H9 (cell line): ENCODE measurements around the gene DNASE1L2. TPM values are rescaled to one million over a fixed set of nuclear protein-coding genes. Genes with fewer than 3 reads are reported as not detected.

Source experiments
- DNase-seq: peaks from one replicate; pipeline ENCODE4 v3.0.0-alpha.2; 2017
- H2AFZ ChIP-seq: one replicate; pipeline ENCODE4 v1.6.1; 2013; ENCODE audit warnings: mild to moderate bottlenecking, low read length, control low read depth, moderate library complexity
- H2AK5ac ChIP-seq: 2 replicates; pipeline ENCODE4 v1.6.1; 2013; ENCODE audit warnings: low read length, control low read depth, mixed read lengths; ENCODE audit not compliant: insufficient read length
- H2BK120ac ChIP-seq: one replicate; pipeline ENCODE4 v1.6.1; 2013; ENCODE audit warnings: low read depth, mild to moderate bottlenecking, low read length, control low read depth, inconsistent platforms; ENCODE audit not compliant: poor library complexity, severe bottlenecking
- H2BK12ac ChIP-seq: 2 replicates; pipeline ENCODE4 v1.6.1; 2013; ENCODE audit warnings: low read length, control low read depth, mixed read lengths, low read depth; ENCODE audit not compliant: insufficient read length
- H2BK15ac ChIP-seq: 2 replicates; pipeline ENCODE4 v1.6.1; 2013; ENCODE audit warnings: low read depth, low read length, control low read depth
- H2BK20ac ChIP-seq: one replicate; pipeline ENCODE4 v1.6.1; 2013; ENCODE audit warnings: low read depth, mild to moderate bottlenecking, low read length, control low read depth, inconsistent platforms; ENCODE audit not compliant: poor library complexity, severe bottlenecking
- H2BK5ac ChIP-seq: 2 replicates; pipeline ENCODE4 v1.6.1; 2013; ENCODE audit warnings: low read length, control low read depth, mixed read lengths; ENCODE audit not compliant: insufficient read length
- H3K14ac ChIP-seq: 2 replicates; pipeline ENCODE4 v1.6.1; 2013; ENCODE audit warnings: low read length, control low read depth; ENCODE audit not compliant: insufficient read depth
- H3K18ac ChIP-seq: 2 replicates; pipeline ENCODE4 v1.6.1; 2013; ENCODE audit warnings: low read depth, mild to moderate bottlenecking, mixed read lengths, low read length, control low read depth; ENCODE audit not compliant: insufficient read length
- H3K23ac ChIP-seq: 2 replicates; pipeline ENCODE4 v1.6.1; 2013; ENCODE audit warnings: low read length, control low read depth, mixed read lengths, low read depth; ENCODE audit not compliant: insufficient read length
- H3K23me2 ChIP-seq: 2 replicates; pipeline ENCODE4 v1.6.1; 2013; ENCODE audit warnings: low read depth, mild to moderate bottlenecking, mixed read lengths, low read length, control low read depth; ENCODE audit not compliant: insufficient read length, poor library complexity, severe bottlenecking
- H3K27ac ChIP-seq: 2 replicates; pipeline ENCODE4 v1.5.1; 2013; ENCODE audit warnings: low read length, control low read depth, mixed read lengths, low read depth; ENCODE audit not compliant: insufficient read length
- H3K27me3 ChIP-seq: 2 replicates; pipeline ENCODE4 v1.6.1; 2013; ENCODE audit warnings: low read length, control low read depth, inconsistent platforms; ENCODE audit not compliant: insufficient read depth
- H3K4ac ChIP-seq: 2 replicates; pipeline ENCODE4 v1.6.1; 2013; ENCODE audit warnings: low read depth, mild to moderate bottlenecking, control low read depth, inconsistent platforms, low read length, moderate library complexity
- H3K4me1 ChIP-seq: 2 replicates; pipeline ENCODE4 v1.6.1; 2013; ENCODE audit warnings: low read length, control low read depth, inconsistent platforms; ENCODE audit not compliant: insufficient read depth
- H3K4me2 ChIP-seq: 2 replicates; pipeline ENCODE4 v1.6.1; 2013; ENCODE audit warnings: low read length, control low read depth, mixed read lengths; ENCODE audit not compliant: insufficient read length, insufficient read depth
- H3K56ac ChIP-seq: 2 replicates; pipeline ENCODE4 v1.6.1; 2013; ENCODE audit warnings: low read depth, mild to moderate bottlenecking, mixed read lengths, low read length, control low read depth; ENCODE audit not compliant: insufficient read length
- H3K79me1 ChIP-seq: 2 replicates; pipeline ENCODE4 v1.6.1; 2013; ENCODE audit warnings: low read depth, mild to moderate bottlenecking, moderate library complexity, low read length, control low read depth, inconsistent platforms; ENCODE audit not compliant: insufficient read depth, poor library complexity, severe bottlenecking
- H3K79me2 ChIP-seq: 2 replicates; pipeline ENCODE4 v1.6.1; 2013; ENCODE audit warnings: low read length, control low read depth, inconsistent platforms; ENCODE audit not compliant: insufficient read depth
- H3K9ac ChIP-seq: 2 replicates; pipeline ENCODE4 v1.6.1; 2013; ENCODE audit warnings: low read length, control low read depth, mixed read lengths; ENCODE audit not compliant: insufficient read length; ENCODE audit errors: extremely low read depth
- H3K9me3 ChIP-seq: one replicate; pipeline ENCODE4 v1.6.1; 2013; ENCODE audit warnings: low read depth, low read length, inconsistent platforms; ENCODE audit not compliant: control insufficient read depth
- H3T11ph ChIP-seq: one replicate; pipeline ENCODE4 v1.6.1; 2013; ENCODE audit warnings: mild to moderate bottlenecking, low read length, control low read depth, inconsistent platforms
- H4K20me1 ChIP-seq: one replicate; pipeline ENCODE4 v1.6.1; 2013; ENCODE audit not compliant: control insufficient read depth, insufficient read length, insufficient read depth
- H4K5ac ChIP-seq: 2 replicates; pipeline ENCODE4 v1.6.1; 2013; ENCODE audit warnings: low read depth, mild to moderate bottlenecking, mixed read lengths, low read length, control low read depth; ENCODE audit not compliant: insufficient read length
- H4K8ac ChIP-seq: replicated peaks from 2 replicates; pipeline ENCODE4 v1.6.1; 2013; ENCODE audit warnings: low read length, control low read depth, mixed read lengths, low read depth; ENCODE audit not compliant: insufficient read length
- H4K91ac ChIP-seq: 2 replicates; pipeline ENCODE4 v1.6.1; 2013; ENCODE audit warnings: low read depth, mild to moderate bottlenecking, moderate library complexity, mixed read lengths, low read length, control low read depth; ENCODE audit not compliant: insufficient read length
- H3K27ac Mint-ChIP-seq, 3 experiments: 2 replicates in 2 of 3; 3 replicates in 1 of 3; pipeline ENCODE4 v1.8.0; 2020 to 2021; ENCODE audit warnings: mixed read lengths in 3 of 3, mild to moderate bottlenecking in 1 of 3, moderate library complexity in 1 of 3
- H3K27me3 Mint-ChIP-seq: 2 replicates; pipeline ENCODE4 v1.8.0; 2021; ENCODE audit warnings: low read depth, mild to moderate bottlenecking, moderate library complexity, mixed read lengths
- H3K36me3 Mint-ChIP-seq, 3 experiments: 2 replicates in 2 of 3; 3 replicates in 1 of 3; pipeline ENCODE4 v1.8.0; 2020 to 2021; ENCODE audit warnings: low read depth in 3 of 3, mixed read lengths in 3 of 3; ENCODE audit not compliant: insufficient read depth in 1 of 3
- H3K4me1 Mint-ChIP-seq, 2 experiments: 2 replicates each; pipeline ENCODE4 v1.8.0; 2020; ENCODE audit warnings: mixed read lengths in 2 of 2
- H3K4me3 Mint-ChIP-seq, 2 experiments: 2 replicates in 1 of 2; 3 replicates in 1 of 2; pipeline ENCODE4 v1.8.0; 2020 to 2021; ENCODE audit warnings: mild to moderate bottlenecking in 2 of 2, mixed read lengths in 2 of 2, moderate library complexity in 1 of 2
- H3K9me3 Mint-ChIP-seq, 2 experiments: 2 replicates in 1 of 2; 3 replicates in 1 of 2; pipeline ENCODE4 v1.8.0; 2020; ENCODE audit warnings: mild to moderate bottlenecking in 2 of 2, mixed read lengths in 2 of 2, moderate library complexity in 1 of 2
- CTCF ChIP-seq: fragments of 200-600 bp; sonication (generic); conservative IDR thresholded peaks from 3 replicates; pipeline ENCODE4 v1.8.0; 2021; ENCODE audit warnings: antibody characterized with exemption, mild to moderate bottlenecking
- WGBS: extraction: QIAGEN DNeasy Blood & Tissue Kit; methylation state at CpG from one replicate; pipeline ENCODE4 v1.1.7; 2013; ENCODE audit warnings: missing lambda C conversion rate, low lambda C conversion rate, mixed read lengths; ENCODE audit not compliant: insufficient read length; ENCODE audit errors: extremely low coverage; 5-methylcytosine and 5-hydroxymethylcytosine counted together
- total RNA-seq: library from RNA; stranded (reverse); gene quantifications from 2 replicates; pipeline ENCODE4 v1.2.1, GENCODE V29; 2021

Gene DNASE1L2
- total RNA-seq, 1 experiment from 2014 or later, result 2.5 TPM

- no peak overlapping the region for H2BK15ac ChIP-seq
- no peak overlapping the region for H4K5ac ChIP-seq
- no peak overlapping the region for H2BK5ac ChIP-seq
- H2BK12ac ChIP-seq, result no peak overlapping the region
- no peak overlapping the region for H3K27ac ChIP-seq
- H2AK5ac ChIP-seq, result no peak overlapping the region
- H3K4me3 Mint-ChIP-seq, result no peak overlapping the region
- H3K79me2 ChIP-seq, result no peaks in the 10 kb centered on the region
- no peak overlapping the region for H3K4ac ChIP-seq
- peaks cover 2% of the 10 kb centered on the region; the same call in 1 of the 2 replicates for H3K27me3 ChIP-seq
- no peaks in the 10 kb centered on the region for H3K79me1 ChIP-seq
- H3K9ac ChIP-seq, result no peak overlapping the region
- no peak overlapping the region for H3K23ac ChIP-seq
- H4K91ac ChIP-seq, result no peak overlapping the region
- no peak overlapping the region for H4K8ac ChIP-seq
- H3K4me1 Mint-ChIP-seq, result no peaks in the 10 kb centered on the region
- H2BK120ac ChIP-seq, result no peak overlapping the region
- no peak overlapping the region for H2AFZ ChIP-seq
- no peaks in the 10 kb centered on the region for H3K9me3 Mint-ChIP-seq
- peaks cover 12% of the 10 kb centered on the region for H3K23me2 ChIP-seq
- H3T11ph ChIP-seq, result no peak overlapping the region
- H3K18ac ChIP-seq, result no peak overlapping the region
- H3K9me3 ChIP-seq, result no peaks in the 10 kb centered on the region
- H3K4me2 ChIP-seq, result no peak overlapping the region
- peaks cover 2 to 28% (median 18%) of the 10 kb centered on the region in 3 experiments; a peak in 6 of 7 replicates for H3K36me3 Mint-ChIP-seq
- peaks cover 9% of the 10 kb centered on the region for H3K27me3 Mint-ChIP-seq
- H3K27ac Mint-ChIP-seq, result no peak overlapping the region
- H3K14ac ChIP-seq, result no peak overlapping the region
- TF ChIP-seq CTCF, result no peak
- H2BK20ac ChIP-seq, result no peak overlapping the region
- H3K4me1 ChIP-seq, result no peaks in the 10 kb centered on the region
- WGBS, result no CpG with 5 or more reads among the region's 41 CpGs
- no peaks in the 10 kb centered on the region for H4K20me1 ChIP-seq
- no peak overlapping the region for H3K56ac ChIP-seq
- no peak for DNase-seq
Observed at GRCh38 chr16:2232094-2232990, 3.9 kb upstream of the DNASE1L2 start.
